ENCODE results near the gene ITGB7.
A peak's percentile ranks its signal among the peaks of the same experiment; 100 is the strongest.

DNA sequence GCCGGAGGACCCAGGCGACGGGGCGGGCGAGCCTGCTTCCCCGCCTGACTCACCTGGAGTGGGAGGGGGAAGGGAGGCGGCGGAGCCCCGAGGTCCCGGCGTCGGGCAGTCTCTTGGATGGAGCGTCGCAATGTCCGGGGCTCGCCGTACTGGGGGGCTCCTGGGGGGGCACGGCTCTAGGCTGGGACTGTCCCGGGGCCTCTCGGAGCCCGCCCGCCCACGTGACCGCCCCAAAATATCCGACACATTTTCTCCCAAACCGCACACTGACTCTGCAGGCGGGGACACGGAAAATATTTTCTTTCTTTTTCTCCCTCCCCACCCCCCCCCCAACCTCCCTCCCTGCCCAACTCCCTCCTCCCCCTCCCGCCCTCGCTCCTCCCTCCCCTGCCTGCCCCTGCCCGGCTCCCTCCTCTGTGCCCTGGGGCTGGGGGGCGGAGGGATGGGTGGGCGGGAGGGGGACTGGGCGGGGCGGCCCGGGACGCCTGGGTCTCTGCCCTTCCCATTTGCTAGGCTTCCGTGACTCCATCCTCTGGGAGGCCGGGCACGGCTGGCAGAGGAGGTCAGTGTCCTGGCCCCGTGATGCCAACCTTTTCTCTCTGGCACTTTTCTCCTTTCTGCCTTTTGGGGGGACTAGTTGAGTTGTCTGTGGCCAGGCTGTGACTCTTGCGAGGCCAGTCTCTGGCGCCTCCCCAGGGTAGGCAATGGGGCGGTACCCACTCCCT, 25.0 kb upstream of the ITGB7 start, which contains the start of gene RARG:
- TF ChIP-seq ZNF768 (tag by site-specific recombination; IDR thresholded peaks at IDR 0.05): no peak
- TF ChIP-seq CTCF (tag by site-specific recombination; IDR thresholded peaks at IDR 0.05): no peak
- TF ChIP-seq ZNF670 (tag by site-specific recombination; IDR thresholded peaks at IDR 0.05; ENCODE audit: low read depth): no peak
- TF ChIP-seq, protein P1, sequence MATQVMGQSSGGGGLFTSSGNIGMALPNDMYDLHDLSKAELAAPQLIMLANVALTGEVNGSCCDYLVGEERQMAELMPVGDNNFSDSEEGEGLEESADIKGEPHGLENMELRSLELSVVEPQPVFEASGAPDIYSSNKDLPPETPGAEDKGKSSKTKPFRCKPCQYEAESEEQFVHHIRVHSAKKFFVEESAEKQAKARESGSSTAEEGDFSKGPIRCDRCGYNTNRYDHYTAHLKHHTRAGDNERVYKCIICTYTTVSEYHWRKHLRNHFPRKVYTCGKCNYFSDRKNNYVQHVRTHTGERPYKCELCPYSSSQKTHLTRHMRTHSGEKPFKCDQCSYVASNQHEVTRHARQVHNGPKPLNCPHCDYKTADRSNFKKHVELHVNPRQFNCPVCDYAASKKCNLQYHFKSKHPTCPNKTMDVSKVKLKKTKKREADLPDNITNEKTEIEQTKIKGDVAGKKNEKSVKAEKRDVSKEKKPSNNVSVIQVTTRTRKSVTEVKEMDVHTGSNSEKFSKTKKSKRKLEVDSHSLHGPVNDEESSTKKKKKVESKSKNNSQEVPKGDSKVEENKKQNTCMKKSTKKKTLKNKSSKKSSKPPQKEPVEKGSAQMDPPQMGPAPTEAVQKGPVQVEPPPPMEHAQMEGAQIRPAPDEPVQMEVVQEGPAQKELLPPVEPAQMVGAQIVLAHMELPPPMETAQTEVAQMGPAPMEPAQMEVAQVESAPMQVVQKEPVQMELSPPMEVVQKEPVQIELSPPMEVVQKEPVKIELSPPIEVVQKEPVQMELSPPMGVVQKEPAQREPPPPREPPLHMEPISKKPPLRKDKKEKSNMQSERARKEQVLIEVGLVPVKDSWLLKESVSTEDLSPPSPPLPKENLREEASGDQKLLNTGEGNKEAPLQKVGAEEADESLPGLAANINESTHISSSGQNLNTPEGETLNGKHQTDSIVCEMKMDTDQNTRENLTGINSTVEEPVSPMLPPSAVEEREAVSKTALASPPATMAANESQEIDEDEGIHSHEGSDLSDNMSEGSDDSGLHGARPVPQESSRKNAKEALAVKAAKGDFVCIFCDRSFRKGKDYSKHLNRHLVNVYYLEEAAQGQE (tag by site-specific recombination; IDR thresholded peaks at IDR 0.05): no peak
- TF ChIP-seq ZNF558 (tag by site-specific recombination; IDR thresholded peaks at IDR 0.05): no peak
- no peak for TF ChIP-seq ZNF664 (tag by site-specific recombination; IDR thresholded peaks at IDR 0.05)
- no peak for TF ChIP-seq ZFP3 (tag by site-specific recombination; IDR thresholded peaks at IDR 0.05; ENCODE audit: low read depth)
- no peak for TF ChIP-seq ZSCAN30 (tag by site-specific recombination; IDR thresholded peaks at IDR 0.05)
- TF ChIP-seq ZNF335 (tag by site-specific recombination; conservative IDR thresholded peaks at IDR 0.05): peak; percentile 97
- no peak for TF ChIP-seq KLF16 (tag by site-specific recombination; IDR thresholded peaks at IDR 0.05)
- TF ChIP-seq ZBTB21 (tag by site-specific recombination; IDR thresholded peaks at IDR 0.05): no peak
